IPS-18c (cell line): ENCODE measurements around the gene NTRK3.

ENCODE experiments used
- H3K4me3 ChIP-seq: 2 replicates; pipeline ENCODE4 v1.7.0; 2013; ENCODE audit warnings: low read depth, mild to moderate bottlenecking, low read length, moderate library complexity; ENCODE audit not compliant: insufficient read depth
- H3K9me3 ChIP-seq: one replicate; pipeline ENCODE4 v1.6.1; 2013; ENCODE audit warnings: mild to moderate bottlenecking, low read length, moderate library complexity; ENCODE audit not compliant: control insufficient read depth, insufficient read depth

The NTRK3 gene

GRCh38 chr15:88018869-88019641, 237.5 kb downstream of the NTRK3 start:
- peaks cover 2% of the 10 kb centered on the region for H3K9me3 ChIP-seq

GRCh38 chr15:88017753-88018152, 238.8 kb downstream of the NTRK3 start:
- H3K4me3 ChIP-seq: no peak overlapping the region
- H3K9me3 ChIP-seq: peaks cover 1% of the 10 kb centered on the region

More at GRCh38 chr15:88018869-88019641, 237.5 kb downstream of the NTRK3 start:
- no peak overlapping the region for H3K4me3 ChIP-seq

- H3K4me3 ChIP-seq: no peak overlapping the region
- no peaks in the 10 kb centered on the region for H3K9me3 ChIP-seq
Measured at GRCh38 chr15:88016406-88016805, 240.1 kb downstream of the NTRK3 start.

GRCh38 chr15:88015228-88015860, 241.2 kb downstream of the NTRK3 start:
- no peak overlapping the region for H3K4me3 ChIP-seq

GRCh38 chr15:88014454-88015160, 241.9 kb downstream of the NTRK3 start:
- Histone ChIP-seq H3K9me3 (no peaks in the 10 kb centered on the region), H3K4me3 (no peak overlapping the region)

More at GRCh38 chr15:88015228-88015860, 241.2 kb downstream of the NTRK3 start:
- H3K9me3 ChIP-seq: no peaks in the 10 kb centered on the region

- Histone ChIP-seq H3K9me3 (no peaks in the 10 kb centered on the region), H3K4me3 (no peak overlapping the region)
Measured at GRCh38 chr15:88013111-88013510, 243.4 kb downstream of the NTRK3 start.

- Histone ChIP-seq H3K4me3 (no peak overlapping the region), H3K9me3 (no peaks in the 10 kb centered on the region)
Measured at GRCh38 chr15:88012688-88013087, 243.9 kb downstream of the NTRK3 start.

- H3K9me3 ChIP-seq: no peaks in the 10 kb centered on the region
- no peak overlapping the region for H3K4me3 ChIP-seq
Measured at GRCh38 chr15:88012233-88012632, 244.3 kb downstream of the NTRK3 start.

GRCh38 chr15:88011533-88011932, 245.0 kb downstream of the NTRK3 start:
- no peak overlapping the region for H3K4me3 ChIP-seq
- no peaks in the 10 kb centered on the region for H3K9me3 ChIP-seq

- no peak overlapping the region for H3K4me3 ChIP-seq
- H3K9me3 ChIP-seq: no peaks in the 10 kb centered on the region
Measured at GRCh38 chr15:88006146-88006545, 250.4 kb downstream of the NTRK3 start.

- no peak overlapping the region for H3K4me3 ChIP-seq
- no peaks in the 10 kb centered on the region for H3K9me3 ChIP-seq
Measured at GRCh38 chr15:88004399-88004798, 252.1 kb downstream of the NTRK3 start.

GRCh38 chr15:88003541-88004327, 252.8 kb downstream of the NTRK3 start:
- Histone ChIP-seq H3K9me3 (no peaks in the 10 kb centered on the region), H3K4me3 (no peak overlapping the region)

GRCh38 chr15:88002706-88003105, 253.8 kb downstream of the NTRK3 start:
- no peak overlapping the region for H3K4me3 ChIP-seq
- H3K9me3 ChIP-seq: no peaks in the 10 kb centered on the region

GRCh38 chr15:87998630-87999029, 257.9 kb downstream of the NTRK3 start:
- H3K4me3 ChIP-seq: no peak overlapping the region
- no peaks in the 10 kb centered on the region for H3K9me3 ChIP-seq

GRCh38 chr15:87986776-87987175, 269.8 kb downstream of the NTRK3 start:
- no peaks in the 10 kb centered on the region for H3K9me3 ChIP-seq
- no peak overlapping the region for H3K4me3 ChIP-seq

- no peaks in the 10 kb centered on the region for H3K9me3 ChIP-seq
- no peak overlapping the region for H3K4me3 ChIP-seq
Measured at GRCh38 chr15:87985451-87985850, 271.1 kb downstream of the NTRK3 start.

GRCh38 chr15:87981969-87982368, 274.6 kb downstream of the NTRK3 start:
- H3K4me3 ChIP-seq: no peak overlapping the region
- H3K9me3 ChIP-seq: no peaks in the 10 kb centered on the region
